ENCODE measurements around the gene NOL4L. TPM values are rescaled to one million over a fixed set of nuclear protein-coding genes. Genes with fewer than 3 reads are reported as not detected.

Gene NOL4L
- total RNA-seq, 2 donors from 2014 or later = 18.0 to 59.7 TPM

DNA sequence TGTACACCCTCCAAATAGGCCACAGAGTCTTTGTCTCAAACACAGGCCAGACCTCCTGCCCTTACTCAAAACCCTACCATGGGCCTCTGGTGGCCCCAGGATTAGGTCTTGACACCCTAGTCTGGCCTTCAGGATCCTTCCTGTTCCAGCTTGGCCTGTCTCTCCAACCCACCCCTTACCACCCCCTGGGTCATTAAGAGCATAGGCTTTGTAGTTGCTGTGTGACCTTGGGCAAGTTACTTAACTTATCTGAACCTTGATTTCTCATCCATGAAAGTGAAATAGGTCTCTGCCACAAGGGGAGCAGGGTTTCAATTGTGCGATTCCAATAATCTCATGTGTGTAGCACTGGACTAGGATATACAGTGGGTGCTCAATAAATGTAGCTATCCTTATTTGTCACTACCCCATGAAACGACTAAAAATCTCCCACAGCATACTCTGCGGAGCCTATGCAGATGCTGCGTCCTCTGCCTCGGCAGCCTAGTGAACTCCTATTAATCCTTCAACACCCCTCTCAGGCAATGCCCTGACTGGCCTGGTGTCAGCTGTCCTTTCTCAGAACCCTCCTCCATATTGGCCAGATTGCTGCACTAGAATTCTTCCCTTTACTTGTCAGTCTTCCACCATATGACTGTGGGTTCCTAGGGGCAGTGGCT is 39.7 kb upstream of the NOL4L start:
- intact Hi-C loops (cut with DNase I) = no loop called here
- Histone ChIP-seq H3K27ac (no peak overlapping the region), H3K4me1 (replicated peaks) (no peaks in the 10 kb centered on the region), H3K4me3 (no peak overlapping the region), H3K9me3 (no peaks in the 10 kb centered on the region), H3K36me3 (no peaks in the 10 kb centered on the region), H3K27me3 (replicated peaks; ENCODE audit: insufficient read depth) (no peaks in the 10 kb centered on the region)
- 94% methylated on average over 5 of the region's 5 CpGs for WGBS
- no peak for TF ChIP-seq POLR2A (IDR thresholded peaks at IDR 0.05)
- TF ChIP-seq, protein P1, sequence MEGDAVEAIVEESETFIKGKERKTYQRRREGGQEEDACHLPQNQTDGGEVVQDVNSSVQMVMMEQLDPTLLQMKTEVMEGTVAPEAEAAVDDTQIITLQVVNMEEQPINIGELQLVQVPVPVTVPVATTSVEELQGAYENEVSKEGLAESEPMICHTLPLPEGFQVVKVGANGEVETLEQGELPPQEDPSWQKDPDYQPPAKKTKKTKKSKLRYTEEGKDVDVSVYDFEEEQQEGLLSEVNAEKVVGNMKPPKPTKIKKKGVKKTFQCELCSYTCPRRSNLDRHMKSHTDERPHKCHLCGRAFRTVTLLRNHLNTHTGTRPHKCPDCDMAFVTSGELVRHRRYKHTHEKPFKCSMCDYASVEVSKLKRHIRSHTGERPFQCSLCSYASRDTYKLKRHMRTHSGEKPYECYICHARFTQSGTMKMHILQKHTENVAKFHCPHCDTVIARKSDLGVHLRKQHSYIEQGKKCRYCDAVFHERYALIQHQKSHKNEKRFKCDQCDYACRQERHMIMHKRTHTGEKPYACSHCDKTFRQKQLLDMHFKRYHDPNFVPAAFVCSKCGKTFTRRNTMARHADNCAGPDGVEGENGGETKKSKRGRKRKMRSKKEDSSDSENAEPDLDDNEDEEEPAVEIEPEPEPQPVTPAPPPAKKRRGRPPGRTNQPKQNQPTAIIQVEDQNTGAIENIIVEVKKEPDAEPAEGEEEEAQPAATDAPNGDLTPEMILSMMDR (IDR thresholded peaks at IDR 0.05) = no peak
- no peak for TF ChIP-seq POLR2AphosphoS5 (IDR thresholded peaks at IDR 0.05)
- DNase-seq (ENCODE audit: low spot score) = no peak

DNA sequence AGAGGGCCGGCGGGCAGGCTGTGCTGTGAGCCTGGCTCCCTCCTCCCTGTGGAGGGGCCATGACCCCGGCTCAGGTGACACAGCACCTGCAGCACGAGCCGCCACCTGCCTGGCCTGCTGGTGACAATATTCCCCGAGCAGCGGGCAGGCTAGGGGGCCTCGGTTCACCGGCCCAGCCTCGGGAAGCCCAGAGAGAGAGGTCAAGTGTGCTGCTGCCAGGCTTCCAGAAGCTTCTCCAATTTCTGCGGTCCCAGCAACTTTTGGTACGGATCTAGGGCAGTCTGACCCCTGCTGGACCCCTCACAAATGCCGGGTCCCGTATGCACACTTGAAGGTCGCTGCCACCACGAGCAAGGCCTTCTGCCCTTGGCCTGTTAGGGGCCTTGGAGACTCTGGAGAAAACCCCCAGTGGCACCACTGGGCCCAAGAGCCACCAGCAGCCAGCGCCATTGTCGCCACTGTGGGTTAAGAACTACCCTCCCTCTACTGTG is 38.6 kb upstream of the NOL4L start:
- intact Hi-C loops (cut with DNase I) = no loop called here
- H3K27me3 ChIP-seq (replicated peaks; ENCODE audit: insufficient read depth) = no peaks in the 10 kb centered on the region
- H3K36me3 ChIP-seq = no peaks in the 10 kb centered on the region
- TF ChIP-seq POLR2A (IDR thresholded peaks at IDR 0.05) (no peak), POLR2AphosphoS5 (IDR thresholded peaks at IDR 0.05) (no peak)
- TF ChIP-seq, protein P1 (IDR thresholded peaks at IDR 0.05) = no peak
- no peaks in the 10 kb centered on the region for H3K4me1 ChIP-seq (replicated peaks)
- DNase-seq (ENCODE audit: low spot score) = no peak
- 72% methylated on average over 17 of the region's 18 CpGs for WGBS
- no peak overlapping the region for H3K4me3 ChIP-seq
- no peaks in the 10 kb centered on the region for H3K9me3 ChIP-seq
- H3K27ac ChIP-seq = no peak overlapping the region

DNA sequence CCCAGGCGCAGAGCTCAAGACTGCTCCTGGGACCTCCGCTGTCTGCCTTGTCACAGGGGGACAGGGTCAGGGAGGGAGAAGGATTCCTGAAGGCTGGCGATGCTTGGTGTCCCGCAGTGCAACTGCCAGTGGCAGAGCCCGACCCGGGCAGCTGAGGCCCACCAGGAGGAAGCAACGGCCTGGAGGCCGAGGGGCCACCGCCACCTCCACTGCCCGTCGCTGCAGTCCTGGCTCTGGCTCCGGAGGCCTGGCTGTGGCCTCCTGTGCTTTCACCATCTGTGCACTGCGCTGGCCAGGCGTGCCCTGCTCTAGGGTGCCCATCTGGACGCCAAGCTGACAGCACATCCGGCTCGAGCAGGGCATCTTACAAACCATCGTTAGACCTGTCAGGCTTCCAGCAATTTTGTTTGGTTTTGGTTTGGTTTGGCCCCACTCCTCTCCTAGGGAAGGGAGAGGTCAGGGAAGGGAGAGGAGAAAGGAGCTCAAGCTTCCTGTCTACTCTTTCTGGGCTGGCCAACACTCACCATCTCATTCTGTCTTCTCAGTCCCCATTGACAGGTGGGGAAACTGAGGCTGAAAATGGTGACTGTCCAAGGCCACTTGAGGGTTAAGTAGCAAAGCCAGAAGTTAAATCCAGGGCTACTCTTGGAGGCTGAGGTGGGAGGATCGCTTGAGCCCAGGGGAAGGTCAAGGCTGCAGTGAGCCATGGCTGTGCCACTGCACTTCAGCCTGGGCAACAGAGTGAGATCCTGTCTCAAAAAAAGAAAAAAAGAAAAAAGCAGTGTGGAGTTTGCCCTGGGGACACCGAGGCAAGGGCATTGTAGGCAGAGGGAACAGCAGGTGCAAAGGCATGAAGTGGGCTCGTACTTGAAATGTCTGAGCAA is 37.7 kb upstream of the NOL4L start:
- Histone ChIP-seq H3K36me3 (no peaks in the 10 kb centered on the region), H3K27ac (no peak overlapping the region), H3K4me1 (replicated peaks) (no peaks in the 10 kb centered on the region), H3K27me3 (replicated peaks; ENCODE audit: insufficient read depth) (no peaks in the 10 kb centered on the region), H3K9me3 (no peaks in the 10 kb centered on the region), H3K4me3 (no peak overlapping the region)
- TF ChIP-seq POLR2AphosphoS5 (IDR thresholded peaks at IDR 0.05) (no peak), POLR2A (IDR thresholded peaks at IDR 0.05) (no peak)
- TF ChIP-seq, protein P1 (IDR thresholded peaks at IDR 0.05) = no peak
- no peak for DNase-seq (ENCODE audit: low spot score)
- WGBS = 75% methylated on average over 16 of the region's 21 CpGs
- intact Hi-C loops (cut with DNase I) = no loop called here

DNA sequence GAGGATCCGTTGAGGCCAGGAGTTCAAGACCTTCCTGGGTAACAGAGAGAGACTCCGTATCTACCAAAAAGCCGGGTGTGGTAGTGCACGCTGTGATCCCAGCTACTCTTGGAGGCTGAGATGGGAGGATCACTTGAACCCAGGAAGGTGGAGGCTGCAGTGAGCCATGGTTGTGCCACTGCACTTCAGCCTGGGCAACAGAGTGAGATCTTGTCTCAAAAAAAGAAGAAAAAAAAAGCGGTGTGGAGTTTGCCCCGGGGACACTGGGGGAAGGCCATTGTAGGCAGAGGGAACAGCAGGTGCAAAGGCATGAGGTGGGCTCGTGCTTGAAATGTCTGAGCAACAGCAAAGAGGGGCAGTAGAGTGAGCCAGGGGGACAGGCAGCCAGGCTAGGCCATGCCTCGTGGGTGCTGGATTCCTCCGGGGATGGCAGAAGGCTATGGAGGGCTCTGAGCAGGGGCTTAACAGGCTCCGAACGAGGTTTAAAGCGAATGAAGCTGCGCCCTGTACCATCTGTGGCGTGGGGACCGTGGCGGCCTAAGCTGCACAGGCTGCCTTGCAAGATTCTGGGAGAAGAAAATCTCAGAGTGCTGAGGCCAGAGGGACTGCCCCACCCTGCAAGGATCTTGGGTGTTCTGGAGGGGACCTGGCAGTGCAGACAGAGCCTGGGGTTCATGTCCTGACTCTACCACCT is 36.9 kb upstream of the NOL4L start:
- H3K4me3 ChIP-seq = no peak overlapping the region
- no peaks in the 10 kb centered on the region for H3K9me3 ChIP-seq
- H3K27me3 ChIP-seq (replicated peaks; ENCODE audit: insufficient read depth) = no peaks in the 10 kb centered on the region
- WGBS = 84% methylated on average over 16 of the region's 16 CpGs
- no peak overlapping the region for H3K27ac ChIP-seq
- intact Hi-C loops (cut with DNase I) = no loop called here
- no peaks in the 10 kb centered on the region for H3K4me1 ChIP-seq (replicated peaks)
- H3K36me3 ChIP-seq = no peaks in the 10 kb centered on the region
- no peak for TF ChIP-seq POLR2A (IDR thresholded peaks at IDR 0.05)
- TF ChIP-seq, protein P1 (IDR thresholded peaks at IDR 0.05) = no peak
- TF ChIP-seq POLR2AphosphoS5 (IDR thresholded peaks at IDR 0.05) = no peak
- DNase-seq (ENCODE audit: low spot score) = no peak
